RCC 7860 (cell line): ENCODE results near the gene SGMS1.
A peak's percentile ranks its signal among the peaks of the same experiment; 100 is the strongest.

Experiments used
- DNase-seq: peaks from one replicate; pipeline ENCODE4 v3.0.0-alpha.2; 2015; ENCODE audit warnings: low spot score
- FAIRE-seq: peaks from 2 replicates; lab custom pipeline; 2012; peaks lifted over from hg19 to GRCh38; lab: Jason Lieb, UNC

The SGMS1 gene

GRCh38 chr10:50613726-50614443 lies 9.9 kb downstream of the SGMS1 start:
- FAIRE-seq (no peak), DNase-seq (no peak)

DNA sequence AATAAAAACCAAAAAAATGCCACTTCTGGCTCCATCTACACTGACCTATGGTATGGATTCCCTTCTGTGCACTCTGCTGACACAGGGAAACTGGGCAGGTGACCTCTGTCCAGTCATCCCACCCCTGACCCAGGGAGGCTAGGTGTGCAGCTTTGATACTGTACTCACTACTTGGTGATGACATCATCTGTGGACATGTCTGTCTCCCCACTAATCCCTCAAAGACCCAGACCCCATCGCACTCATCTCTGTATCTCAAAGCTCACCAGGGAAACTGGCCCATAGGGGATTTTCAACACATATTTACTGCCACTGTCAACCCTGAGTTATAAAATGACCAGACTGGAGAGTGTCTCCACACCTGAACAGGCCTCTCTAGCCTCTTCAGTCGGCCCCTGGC lies 10.6 kb downstream of the SGMS1 start:
- DNase-seq (no peak), FAIRE-seq (no peak)

- DNase-seq, result no peak
- no peak for FAIRE-seq
Measured at GRCh38 chr10:50610368-50610767, 13.4 kb downstream of the SGMS1 start.

DNA sequence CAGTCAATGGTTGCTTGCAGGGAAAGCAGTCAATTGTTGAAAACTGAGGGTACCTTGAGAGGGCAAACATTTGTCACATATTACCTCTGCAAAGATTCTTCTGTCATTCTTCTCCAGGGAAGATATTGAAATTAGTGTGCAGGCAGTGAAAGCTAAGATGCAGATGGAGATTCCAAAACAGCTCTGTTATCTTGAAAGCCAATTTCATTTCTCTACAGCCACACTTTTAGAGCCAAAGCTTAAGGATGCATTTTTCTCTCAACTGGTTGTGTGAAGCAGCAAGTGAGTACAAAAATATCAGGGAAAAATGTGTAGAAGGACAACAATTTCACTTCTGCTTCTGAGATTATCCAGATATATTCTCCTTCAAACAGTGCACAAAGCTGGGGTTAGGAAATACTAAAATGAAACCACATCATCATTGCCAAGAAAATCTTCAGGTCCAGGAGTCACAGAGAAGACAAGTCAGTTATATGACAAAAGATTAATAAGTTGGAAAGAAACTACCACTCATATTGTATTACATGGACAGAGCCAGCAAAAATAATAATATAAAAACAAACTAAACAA lies 16.3 kb downstream of the SGMS1 start:
- FAIRE-seq (no peak), DNase-seq (no peak)

DNA sequence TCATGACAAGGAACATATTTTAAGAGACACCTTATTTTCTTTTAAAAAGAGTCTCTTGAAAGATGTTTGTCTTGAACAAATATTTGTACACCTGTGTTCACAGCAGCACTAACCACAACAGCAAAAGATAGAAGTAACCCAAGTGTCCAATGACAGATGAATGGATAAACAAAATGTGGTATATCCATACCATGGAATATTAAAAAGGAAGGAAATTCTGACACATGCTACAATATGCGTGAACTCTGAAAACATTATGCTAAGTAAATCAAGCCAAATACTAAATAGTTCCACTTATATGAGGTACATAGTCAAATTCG lies 17.8 kb downstream of the SGMS1 start:
- no peak for FAIRE-seq

DNA sequence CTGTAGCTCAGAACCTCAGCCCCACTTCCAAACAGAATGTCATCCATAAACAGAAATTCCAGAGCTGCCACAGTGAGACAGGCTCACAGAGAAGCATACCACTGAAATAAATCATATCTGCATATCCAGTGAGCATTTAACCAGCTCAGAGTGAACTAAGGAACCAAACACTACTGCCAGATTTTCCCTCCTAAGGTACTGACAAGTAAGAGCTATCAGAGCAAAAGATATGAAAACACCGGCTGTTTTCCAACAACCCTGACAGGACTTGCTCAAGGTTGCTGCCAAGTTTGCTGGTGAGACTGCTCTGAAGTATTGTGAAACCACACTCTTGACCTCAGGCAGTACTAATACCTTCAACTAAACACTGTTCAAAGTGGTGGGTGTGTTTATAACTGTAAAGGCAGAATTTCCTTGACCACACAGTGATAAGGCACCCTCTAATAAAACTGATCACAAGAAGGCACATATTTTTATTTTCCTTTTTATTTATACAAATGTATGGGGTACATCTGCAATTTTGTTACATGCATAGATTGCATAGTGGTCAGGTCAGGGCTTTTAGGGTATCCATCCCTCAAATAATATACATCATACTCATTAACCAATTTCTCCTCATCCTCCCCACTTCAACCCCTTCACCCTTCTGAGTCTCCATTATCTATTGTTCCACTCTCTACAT lies 18.3 kb downstream of the SGMS1 start:
- DNase-seq, result peak; percentile 86
- FAIRE-seq, result peak; percentile 82

More for the DNA sequence above, 17.8 kb downstream of the SGMS1 start:
- no peak for DNase-seq

- DNase-seq (no peak), FAIRE-seq (no peak)
Measured at GRCh38 chr10:50604809-50605208, 18.9 kb downstream of the SGMS1 start.

DNA sequence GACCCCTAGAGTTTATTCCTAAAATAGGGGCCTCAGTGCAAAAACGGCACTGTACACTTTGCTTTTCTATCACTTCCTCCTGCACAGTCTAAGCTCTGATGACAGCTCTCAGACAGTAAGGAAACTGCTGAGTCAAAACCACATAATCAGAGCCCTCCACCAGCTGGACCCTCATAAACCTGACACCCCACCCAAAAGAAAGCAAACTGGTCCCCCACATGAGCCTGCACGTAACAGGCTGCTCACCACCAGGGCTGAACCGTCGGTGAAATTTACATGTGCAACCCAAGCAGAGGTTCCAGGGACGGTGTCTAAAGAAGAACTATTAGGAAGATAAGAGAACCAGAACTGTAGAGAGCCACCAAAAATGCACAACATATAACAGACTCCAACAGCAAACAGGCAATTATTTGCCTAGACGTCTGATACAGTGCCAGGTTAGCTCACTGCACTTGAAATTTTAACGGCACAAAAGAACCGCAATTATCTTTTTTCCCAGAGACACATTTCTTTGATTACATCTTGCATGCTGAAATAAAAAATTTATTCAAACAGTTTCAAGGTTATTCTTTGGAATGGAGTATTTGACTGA lies 19.6 kb downstream of the SGMS1 start:
- no peak for FAIRE-seq
- no peak for DNase-seq

GRCh38 chr10:50603151-50603850 lies 20.5 kb downstream of the SGMS1 start:
- no peak for FAIRE-seq
- no peak for DNase-seq

DNA sequence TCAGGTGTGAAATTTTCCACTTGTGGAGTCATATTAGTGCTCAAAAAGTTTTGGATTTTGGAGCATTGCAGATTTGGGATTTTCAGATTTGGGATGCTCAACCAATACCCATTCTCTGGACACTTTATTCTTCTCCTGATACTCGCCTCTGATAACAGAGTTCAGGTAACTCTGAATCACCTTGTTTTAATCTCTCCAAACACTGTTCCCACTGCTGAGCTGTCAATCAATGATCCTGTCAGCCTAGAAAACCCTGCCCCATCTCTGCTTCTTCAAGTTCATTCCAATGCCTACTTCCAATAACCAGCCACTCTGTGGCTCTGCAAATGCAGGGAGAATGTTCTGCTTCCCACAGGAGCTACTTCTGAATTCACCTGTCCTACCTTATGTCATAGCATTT lies 21.8 kb downstream of the SGMS1 start:
- DNase-seq, result no peak
- no peak for FAIRE-seq

- FAIRE-seq, result peak; percentile 54
- DNase-seq, result peak; percentile 42
Measured at GRCh38 chr10:50600831-50601477, 22.8 kb downstream of the SGMS1 start.

GRCh38 chr10:50600286-50600685 lies 23.5 kb downstream of the SGMS1 start:
- DNase-seq (no peak), FAIRE-seq (no peak)

GRCh38 chr10:50596897-50597296 lies 26.9 kb downstream of the SGMS1 start:
- DNase-seq (no peak), FAIRE-seq (no peak)

DNA sequence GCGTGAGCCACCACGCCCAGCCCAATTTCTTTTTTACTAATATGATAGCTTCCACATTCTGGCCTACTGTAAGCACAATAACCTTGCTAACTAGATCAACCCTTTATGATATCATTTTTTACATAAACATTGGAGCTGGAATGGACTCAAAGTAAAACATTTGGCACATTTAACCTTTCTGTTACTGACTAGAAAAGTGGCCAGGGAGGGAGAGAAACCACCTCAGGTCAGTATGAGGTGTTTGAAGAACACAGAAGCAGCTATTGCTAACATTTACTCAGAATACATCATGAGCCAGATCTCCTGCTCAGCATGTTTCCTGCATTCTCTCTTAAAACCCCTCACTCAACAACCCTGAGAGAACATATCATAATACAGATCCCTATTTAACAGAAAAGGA lies 27.3 kb downstream of the SGMS1 start:
- DNase-seq, result no peak
- no peak for FAIRE-seq

DNA sequence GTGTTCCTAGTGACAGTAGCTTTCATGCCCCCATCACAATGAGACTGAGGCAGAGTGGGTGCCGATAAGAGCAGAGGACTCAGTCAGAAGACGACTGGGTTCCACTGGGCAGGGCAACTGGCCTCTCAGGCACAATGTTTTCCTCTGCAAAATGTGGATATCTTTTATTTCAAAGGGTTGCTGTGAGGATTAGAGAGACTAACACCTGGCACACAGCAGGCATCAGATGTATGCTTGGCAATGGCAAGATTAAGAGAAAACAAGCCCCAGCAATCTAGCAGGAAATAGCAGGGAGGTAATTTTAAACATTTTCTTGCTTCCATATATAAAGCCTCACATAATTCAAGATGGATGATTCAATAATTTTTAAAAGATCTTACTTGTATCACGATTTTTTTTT lies 28.0 kb downstream of the SGMS1 start:
- DNase-seq (no peak), FAIRE-seq (no peak)

DNA sequence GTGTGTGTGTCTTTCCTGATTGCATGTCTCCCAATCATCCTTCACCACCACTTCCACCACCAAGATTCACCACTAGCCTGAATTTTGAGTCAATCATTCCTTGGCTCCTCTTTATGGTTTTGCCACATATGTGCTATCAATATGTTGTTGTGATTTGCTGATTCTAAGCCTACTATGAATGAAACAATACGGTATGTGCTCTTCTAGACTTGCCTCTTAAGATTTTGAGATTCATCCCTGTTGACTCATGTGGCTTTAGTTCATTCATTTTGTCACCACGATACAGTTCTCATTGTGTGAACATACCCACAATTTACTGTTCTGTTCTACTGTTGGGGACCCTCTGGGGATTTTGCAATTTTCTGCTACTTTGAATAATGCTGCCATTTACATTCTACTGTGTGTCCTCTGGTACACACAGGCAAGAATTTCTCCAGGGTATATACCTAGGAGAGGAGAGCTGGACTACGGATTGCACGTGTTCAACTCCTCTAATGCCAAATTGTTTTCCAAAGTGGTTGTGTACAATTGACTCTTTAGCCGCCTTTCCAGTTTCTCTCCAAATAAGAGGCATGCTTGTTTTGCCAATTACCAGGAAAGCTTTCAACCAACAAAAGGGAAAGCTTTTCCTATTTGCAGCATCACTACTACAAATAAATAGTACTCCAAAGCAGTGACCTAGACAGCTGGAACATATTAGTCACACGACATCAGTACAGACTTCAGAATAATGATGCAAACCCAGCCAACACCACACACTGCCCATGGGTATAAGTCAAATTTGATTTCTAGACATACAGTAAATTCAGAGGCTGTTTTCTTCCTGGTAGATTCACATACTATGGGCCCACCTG lies 30.0 kb downstream of the SGMS1 start:
- FAIRE-seq (no peak), DNase-seq (no peak)

GRCh38 chr10:50592961-50593418 lies 30.8 kb downstream of the SGMS1 start:
- DNase-seq (no peak), FAIRE-seq (no peak)

DNA sequence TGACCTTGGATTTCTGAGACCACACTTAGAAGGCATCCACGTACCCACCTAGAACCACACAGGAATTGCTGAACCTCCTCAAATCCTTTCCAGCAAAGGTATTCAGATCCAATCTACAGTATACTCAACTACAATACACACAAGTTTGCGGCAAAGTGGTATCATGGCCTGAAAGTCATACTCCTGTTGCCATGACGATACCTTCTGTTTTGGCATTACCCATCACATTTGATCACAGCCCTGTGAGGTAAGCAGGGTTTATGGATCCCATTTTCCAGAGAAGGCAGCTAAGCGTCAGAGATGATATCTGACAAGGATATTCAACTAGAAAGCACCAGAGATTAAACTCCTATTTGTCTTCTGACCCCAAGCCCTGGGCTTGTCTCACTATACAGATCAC lies 32.8 kb downstream of the SGMS1 start:
- no peak for FAIRE-seq
- DNase-seq, result no peak

- FAIRE-seq (no peak), DNase-seq (no peak)
Measured at GRCh38 chr10:50586740-50587088, 37.0 kb downstream of the SGMS1 start.
